ENCODE measurements around the gene KCP. TPM values are rescaled to one million over a fixed set of nuclear protein-coding genes. Genes with fewer than 3 reads are reported as not detected.
A peak's percentile ranks its signal among the peaks of the same experiment; 100 is the strongest.

Gene KCP
- total RNA-seq, 1 experiment from 2014 or later, result 0.50 TPM

DNA sequence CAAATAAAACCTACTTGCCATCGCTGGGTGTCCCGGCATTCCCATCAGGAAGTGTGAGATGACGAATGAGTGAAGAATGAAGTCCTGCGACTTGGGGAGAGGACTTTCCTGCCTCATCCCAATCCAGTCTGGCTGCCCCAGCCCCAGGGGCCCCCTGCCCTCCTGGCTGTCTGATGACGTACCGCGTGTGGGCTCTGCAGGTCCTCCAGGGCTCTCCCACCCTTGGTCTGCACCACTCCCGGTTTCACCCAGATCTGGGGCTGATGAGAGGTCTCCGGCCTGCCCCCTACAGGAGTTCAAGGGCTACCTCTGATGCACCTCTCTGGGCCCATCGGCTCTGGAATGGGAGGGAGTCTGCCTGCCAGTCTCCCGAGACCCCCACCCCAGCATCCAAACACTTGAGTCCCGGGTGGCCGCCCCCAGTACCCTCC, 38.1 kb downstream of the KCP start:
- no peak overlapping the region for H3K27ac Mint-ChIP-seq (ENCODE audit: unreplicated experiment)
- no peaks in the 10 kb centered on the region for H3K36me3 Mint-ChIP-seq (ENCODE audit: insufficient read depth, unreplicated experiment)
- H3K36me3 ChIP-seq (ENCODE audit: control insufficient read depth, insufficient read depth, low read length), result no peaks in the 10 kb centered on the region
- POLR2A ChIA-PET, result no interaction called here
- TF ChIP-seq, protein P1, sequence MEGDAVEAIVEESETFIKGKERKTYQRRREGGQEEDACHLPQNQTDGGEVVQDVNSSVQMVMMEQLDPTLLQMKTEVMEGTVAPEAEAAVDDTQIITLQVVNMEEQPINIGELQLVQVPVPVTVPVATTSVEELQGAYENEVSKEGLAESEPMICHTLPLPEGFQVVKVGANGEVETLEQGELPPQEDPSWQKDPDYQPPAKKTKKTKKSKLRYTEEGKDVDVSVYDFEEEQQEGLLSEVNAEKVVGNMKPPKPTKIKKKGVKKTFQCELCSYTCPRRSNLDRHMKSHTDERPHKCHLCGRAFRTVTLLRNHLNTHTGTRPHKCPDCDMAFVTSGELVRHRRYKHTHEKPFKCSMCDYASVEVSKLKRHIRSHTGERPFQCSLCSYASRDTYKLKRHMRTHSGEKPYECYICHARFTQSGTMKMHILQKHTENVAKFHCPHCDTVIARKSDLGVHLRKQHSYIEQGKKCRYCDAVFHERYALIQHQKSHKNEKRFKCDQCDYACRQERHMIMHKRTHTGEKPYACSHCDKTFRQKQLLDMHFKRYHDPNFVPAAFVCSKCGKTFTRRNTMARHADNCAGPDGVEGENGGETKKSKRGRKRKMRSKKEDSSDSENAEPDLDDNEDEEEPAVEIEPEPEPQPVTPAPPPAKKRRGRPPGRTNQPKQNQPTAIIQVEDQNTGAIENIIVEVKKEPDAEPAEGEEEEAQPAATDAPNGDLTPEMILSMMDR (IDR thresholded peaks at IDR 0.05; ENCODE audit: insufficient read depth in 1 of 2, low read depth in 1 of 2, low read length in 1 of 2, severe bottlenecking in 1 of 2, unreplicated experiment in 1 of 2), result peak in 1 of 2 experiments; percentile 22
- peaks cover under 1% of the 10 kb centered on the region for H3K4me1 Mint-ChIP-seq (ENCODE audit: low read depth, unreplicated experiment)
- H3K4me3 Mint-ChIP-seq (ENCODE audit: unreplicated experiment), result no peak overlapping the region
- DNase-seq, result no peak
- BruUV-seq (replicated peaks), result no TSS peak
- H3K27me3 ChIP-seq (replicated peaks; ENCODE audit: control insufficient read depth, insufficient read depth, low read length), result no peaks in the 10 kb centered on the region
- H3K9me3 Mint-ChIP-seq (ENCODE audit: unreplicated experiment), result no peaks in the 10 kb centered on the region
- no peaks in the 10 kb centered on the region for H3K9me3 ChIP-seq
- intact Hi-C loops (cut with micrococcal nuclease; ENCODE audit: unreplicated experiment), result no loop called here
- peaks cover 12% of the 10 kb centered on the region; the same call in 1 of the 2 replicates for H3K4me1 ChIP-seq
- H3K27me3 Mint-ChIP-seq (ENCODE audit: insufficient read depth, unreplicated experiment), result peaks cover 3% of the 10 kb centered on the region
- H3K4me3 ChIP-seq (ENCODE audit: low read depth, low read length), result no peak overlapping the region
- CTCF ChIA-PET, result interaction anchor here (3.1 kb wide), 1 partner anchor 9 kb away, joined by 10 read pairs; the partner anchor contains the start of gene ATP6V1F

DNA sequence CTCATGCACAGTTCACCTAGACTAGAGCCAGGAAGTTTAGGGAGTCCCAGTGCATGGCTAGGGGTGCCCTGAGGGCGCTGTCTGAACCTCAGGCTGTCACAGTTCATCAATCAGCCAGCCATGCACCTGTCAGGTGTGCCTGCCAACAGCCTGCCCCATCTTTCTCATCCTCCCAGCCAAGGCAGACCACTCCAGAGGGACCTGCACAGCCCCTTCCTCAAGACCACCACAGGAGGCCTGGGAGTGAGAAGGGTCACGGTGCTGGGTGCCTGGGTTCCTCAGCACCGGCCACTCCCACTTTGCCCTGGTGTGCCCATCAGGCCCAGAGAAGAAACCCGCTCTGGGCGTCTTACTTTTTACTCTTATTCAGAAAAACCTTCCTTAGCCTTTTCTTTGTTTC, 39.5 kb downstream of the KCP start:
- intact Hi-C loops (cut with micrococcal nuclease; ENCODE audit: unreplicated experiment), result no loop called here
- no peak for DNase-seq
- ChIA-PET CTCF (interaction anchor here (1.4 kb wide), 1 partner anchor 9 kb away, joined by 4 read pairs; no protein-coding TSS in a partner anchor), POLR2A (no interaction called here)
- H3K27me3 ChIP-seq (replicated peaks; ENCODE audit: control insufficient read depth, insufficient read depth, low read length), result no peaks in the 10 kb centered on the region
- Mint-ChIP-seq H3K4me3 (ENCODE audit: unreplicated experiment) (peak overlapping the region; percentile 79), H3K4me1 (ENCODE audit: low read depth, unreplicated experiment) (peaks cover 7% of the 10 kb centered on the region), H3K27ac (ENCODE audit: unreplicated experiment) (no peak overlapping the region), H3K9me3 (ENCODE audit: unreplicated experiment) (no peaks in the 10 kb centered on the region), H3K36me3 (ENCODE audit: insufficient read depth, unreplicated experiment) (no peaks in the 10 kb centered on the region), H3K27me3 (ENCODE audit: insufficient read depth, unreplicated experiment) (peaks cover 3% of the 10 kb centered on the region)
- no peak overlapping the region for H3K4me3 ChIP-seq (ENCODE audit: low read depth, low read length)
- no TSS peak for BruUV-seq (replicated peaks)
- no peaks in the 10 kb centered on the region for H3K9me3 ChIP-seq
- no peaks in the 10 kb centered on the region; the same call in 1 of the 2 replicates for H3K36me3 ChIP-seq (ENCODE audit: control insufficient read depth, insufficient read depth, low read length)
- H3K4me1 ChIP-seq, result peaks cover 12% of the 10 kb centered on the region; the same call in 1 of the 2 replicates
- TF ChIP-seq, protein P1 (IDR thresholded peaks at IDR 0.05; ENCODE audit: insufficient read depth in 1 of 2, low read depth in 1 of 2, low read length in 1 of 2, severe bottlenecking in 1 of 2, unreplicated experiment in 1 of 2), result no peak

DNA sequence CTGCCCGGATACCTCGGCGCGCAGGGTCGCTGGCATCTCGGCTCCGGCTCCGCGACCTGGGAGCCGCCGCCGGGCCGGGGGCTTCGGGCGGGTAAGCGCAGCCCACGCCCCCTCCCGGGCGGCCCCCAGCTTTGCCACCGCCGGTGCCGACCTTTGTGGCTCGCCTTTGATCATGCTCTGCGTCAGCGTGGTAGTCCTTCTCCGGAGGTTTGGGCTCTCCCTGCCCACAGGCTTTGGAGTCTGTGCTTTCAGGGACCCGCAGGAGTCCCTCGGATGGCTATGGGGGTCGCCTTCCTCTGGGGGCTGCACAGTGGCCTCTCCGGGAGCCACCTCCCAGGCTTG, 40.6 kb downstream of the KCP start:
- peak overlapping the region; percentile 79 for H3K4me3 Mint-ChIP-seq (ENCODE audit: unreplicated experiment)
- H3K27ac Mint-ChIP-seq (ENCODE audit: unreplicated experiment), result peak overlapping the region; percentile 84
- DNase-seq, result no peak
- TF ChIP-seq, protein P1 (IDR thresholded peaks at IDR 0.05; ENCODE audit: insufficient read depth in 1 of 2, low read depth in 1 of 2, low read length in 1 of 2, severe bottlenecking in 1 of 2, unreplicated experiment in 1 of 2), result peak in 1 of 2 experiments; percentile 12
- no TSS peak for BruUV-seq (replicated peaks)
- H3K9me3 ChIP-seq, result no peaks in the 10 kb centered on the region
- H3K4me3 ChIP-seq (ENCODE audit: low read depth, low read length), result peak overlapping the region; percentile 57
- peaks cover 7% of the 10 kb centered on the region for H3K4me1 Mint-ChIP-seq (ENCODE audit: low read depth, unreplicated experiment)
- no peaks in the 10 kb centered on the region for H3K27me3 ChIP-seq (replicated peaks; ENCODE audit: control insufficient read depth, insufficient read depth, low read length)
- intact Hi-C loops (cut with micrococcal nuclease; ENCODE audit: unreplicated experiment), result loop anchor here (1.0 kb wide), 1 partner anchor 10 kb away; no protein-coding TSS in a partner anchor
- H3K4me1 ChIP-seq, result peaks cover 12% of the 10 kb centered on the region; the same call in 1 of the 2 replicates
- H3K36me3 ChIP-seq (ENCODE audit: control insufficient read depth, insufficient read depth, low read length), result no peaks in the 10 kb centered on the region; the same call in 1 of the 2 replicates
- peaks cover 3% of the 10 kb centered on the region for H3K27me3 Mint-ChIP-seq (ENCODE audit: insufficient read depth, unreplicated experiment)
- CTCF ChIA-PET, result interaction anchor here (0.8 to 1.8 kb wide), 3 partner anchors 10 to 42 kb away, joined by 3 to 4 read pairs (median 4); no protein-coding TSS in a partner anchor
- peaks cover 5% of the 10 kb centered on the region for H3K36me3 Mint-ChIP-seq (ENCODE audit: insufficient read depth, unreplicated experiment)
- POLR2A ChIA-PET, result interaction anchor here (0.9 to 1.0 kb wide), 2 partner anchors 23 to 132 kb away, joined by 3 read pairs; no protein-coding TSS in a partner anchor
- H3K9me3 Mint-ChIP-seq (ENCODE audit: unreplicated experiment), result no peaks in the 10 kb centered on the region

Measured in Caco-2 (cell line).